ENCODE measurements around the gene ARHGEF4.

The ARHGEF4 gene

DNA sequence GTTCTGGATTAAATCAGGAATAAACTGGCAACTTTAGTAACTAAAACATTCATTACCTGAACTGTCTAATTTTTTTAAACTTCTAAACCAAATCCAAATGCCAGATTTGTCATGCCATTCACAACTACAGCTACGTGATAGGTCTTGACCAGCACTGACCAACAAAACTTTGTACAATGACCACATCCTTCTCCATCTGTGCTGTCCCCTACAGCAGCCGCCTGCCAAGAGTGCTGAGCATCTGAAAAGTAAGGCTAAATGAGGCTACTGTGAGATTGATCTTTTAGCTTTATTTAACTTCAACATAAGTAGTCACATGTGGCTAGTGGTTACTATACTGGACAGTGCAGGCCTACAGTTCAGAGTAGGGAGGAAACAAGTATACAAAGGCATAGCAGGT is 248.9 kb downstream of the ARHGEF4 start:
- DNase-seq (ENCODE audit: low read depth in 2 of 2), result no peak

DNA sequence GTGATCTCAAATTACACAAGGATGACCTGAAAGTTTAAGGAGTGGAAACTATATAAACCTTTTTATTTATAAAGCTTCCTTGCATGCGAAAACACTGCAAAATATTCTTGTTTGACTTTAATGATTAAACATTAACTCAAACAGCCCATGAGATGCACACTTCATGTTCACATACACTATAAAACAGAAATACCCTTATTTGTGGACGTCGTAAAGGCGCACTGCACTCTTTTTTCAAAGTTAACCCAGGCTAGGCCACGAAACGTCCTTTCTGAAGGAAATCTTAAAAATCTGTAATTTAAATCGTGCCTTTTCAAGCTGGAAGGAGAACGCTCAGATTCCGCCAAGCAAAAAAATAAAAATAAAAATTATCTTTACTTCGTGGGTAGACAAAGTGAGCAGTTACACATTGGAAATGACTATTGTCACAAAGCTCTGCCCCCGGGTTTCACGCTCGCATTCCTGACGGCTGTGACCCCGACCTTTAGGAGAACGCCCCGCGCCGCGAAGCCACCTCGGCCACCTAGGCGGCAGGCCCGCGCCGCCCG is 255.8 kb downstream of the ARHGEF4 start:
- DNase-seq (ENCODE audit: low read depth in 2 of 2), result no peak

DNA sequence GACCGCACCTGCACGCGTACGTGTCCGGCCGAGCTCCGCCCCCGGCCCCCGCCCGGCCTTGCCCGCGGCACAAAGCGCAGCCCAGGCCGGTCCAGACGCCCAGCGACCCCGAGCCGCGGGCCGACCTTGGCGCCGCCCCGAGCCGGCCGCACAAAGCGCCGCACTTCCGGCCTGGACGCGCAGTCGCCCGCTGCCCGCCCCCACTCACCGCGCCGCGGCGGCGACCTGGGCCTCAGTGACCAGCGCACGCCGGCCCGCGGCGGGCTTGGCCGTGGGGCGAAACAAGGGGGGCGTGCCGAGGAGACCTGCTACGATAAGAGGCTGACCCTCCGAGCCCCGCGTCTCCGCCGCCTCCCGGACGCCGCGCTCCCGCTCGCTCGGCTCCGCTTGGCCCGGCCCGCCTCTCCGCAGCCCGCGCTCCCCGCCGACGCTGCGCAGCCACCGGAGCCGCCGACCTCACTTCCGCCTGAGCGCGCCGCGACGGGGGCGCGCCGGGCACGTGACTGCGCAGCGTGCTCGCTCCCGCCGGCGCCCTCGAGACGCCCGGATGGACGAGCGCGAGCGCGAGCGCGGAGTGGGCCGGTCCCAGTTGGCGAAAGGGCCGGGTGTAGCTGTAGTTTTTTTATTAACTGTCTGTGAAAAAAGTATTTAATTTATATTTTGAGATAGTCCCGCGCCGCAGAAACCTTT is 256.4 kb downstream of the ARHGEF4 start, which contains the start of gene FAM168B:
Gene FAM168B, minus strand, starts transcription at position 455 of the 690 bp plus-strand sequence. CDS start 10,814 bp downstream, outside the sequence.
- DNase-seq (ENCODE audit: low read depth in 2 of 2), result peak; percentile 65 to 68

DNA sequence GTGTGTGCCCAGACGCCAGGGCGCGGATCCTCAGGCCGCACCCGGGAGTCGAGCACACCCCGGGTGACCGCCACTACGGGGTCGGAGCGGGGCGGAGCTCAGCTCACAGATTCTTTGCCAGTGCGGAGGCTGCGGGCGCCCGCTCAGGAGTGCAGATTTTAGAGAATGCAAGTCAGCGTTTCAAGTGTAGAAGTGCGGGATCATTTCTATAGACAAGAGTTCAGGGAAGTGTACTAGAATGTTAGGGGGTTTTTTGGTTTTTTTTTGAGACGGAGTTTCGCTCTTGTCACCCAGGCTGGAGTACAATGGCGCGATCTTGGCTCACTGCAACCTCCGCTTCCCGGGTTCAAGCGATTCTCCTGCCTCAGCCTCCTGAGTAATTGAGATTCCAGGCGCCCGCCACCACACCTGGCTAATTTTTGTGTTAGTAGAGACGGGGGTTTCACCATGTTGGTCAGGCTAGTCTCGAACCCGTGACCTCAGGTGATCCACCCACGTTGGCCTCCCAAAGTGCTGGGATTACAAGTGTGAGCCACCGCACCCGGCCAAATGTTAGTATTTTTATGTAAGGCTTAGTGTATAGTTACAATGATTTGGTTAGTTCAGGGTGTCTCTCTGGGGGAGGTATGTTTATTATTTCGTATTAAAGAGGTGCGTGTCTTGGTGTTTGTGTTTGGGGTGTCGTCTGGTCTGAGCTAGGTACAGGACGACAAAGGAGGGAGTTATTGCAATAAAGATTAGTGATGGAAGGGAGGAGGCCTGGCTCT is 257.2 kb downstream of the ARHGEF4 start:
- DNase-seq (ENCODE audit: low read depth in 2 of 2), result no peak

DNA sequence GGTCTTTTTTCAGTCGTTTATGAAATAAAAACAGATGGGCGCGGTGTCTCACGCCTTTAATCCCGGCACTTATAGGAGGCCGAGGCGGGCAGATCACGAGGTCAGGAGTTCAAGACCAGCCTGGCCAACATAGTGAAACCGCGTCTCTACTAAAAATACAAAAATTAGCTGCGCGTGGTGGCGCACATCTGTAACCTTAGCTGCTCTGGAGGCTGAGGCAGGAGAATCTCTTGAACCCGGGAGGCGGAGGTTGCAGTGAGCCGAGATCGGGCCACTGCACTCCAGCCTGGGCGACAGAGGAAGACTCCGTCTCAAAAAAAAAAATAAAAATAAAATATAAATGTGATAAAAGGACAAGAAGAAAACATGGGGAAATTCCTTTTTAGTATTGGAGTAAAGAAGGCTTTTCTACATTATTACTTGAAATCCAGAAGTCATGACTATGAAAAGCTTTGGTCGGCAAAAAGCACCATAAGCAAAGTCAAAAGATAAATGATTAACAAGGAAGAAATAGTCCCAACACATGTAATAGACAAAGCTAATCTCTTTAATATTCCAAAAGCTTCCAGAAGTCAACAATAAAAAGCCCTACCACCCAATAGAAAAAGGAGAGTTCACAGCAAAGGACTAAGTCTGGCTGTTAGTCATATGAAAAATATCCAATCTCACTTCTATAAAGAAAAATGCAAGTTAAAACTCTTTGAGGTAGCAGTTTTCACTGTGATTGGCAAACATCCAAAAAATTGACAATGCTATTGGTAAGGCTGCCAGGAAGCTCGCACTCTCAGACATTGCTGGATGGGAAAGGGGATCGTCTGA is 258.0 kb downstream of the ARHGEF4 start:
- DNase-seq (ENCODE audit: low read depth in 2 of 2), result no peak

Measured in fibroblast of skin of left biceps (primary cell).